Activated naive CD4-positive, alpha-beta T cell treated with anti-CD3 and anti-CD28 coated beads, Interleukin-2, amount 50 U/mL, for 16 hours (primary cell): ENCODE measurements around the gene HNF1A.
"Not testable (repeated sequence)": the region's sequence is repeated elsewhere in the genome, so short reads cannot be mapped to it uniquely, and the experiment has no call there.

Source experiments
- DNase-seq: peaks from one replicate; pipeline ENCODE4 v3.0.0-alpha.2; 2020

HNF1A gene

GRCh38 chr12:121015825-121016766 lies 37.8 kb downstream of the HNF1A start, which contains the start of gene C12orf43:
Gene C12orf43 (minus strand): TSS chr12:121016487. CDS start chr12:121016474, 13 bp downstream.
- peak; percentile 91 for DNase-seq

DNA sequence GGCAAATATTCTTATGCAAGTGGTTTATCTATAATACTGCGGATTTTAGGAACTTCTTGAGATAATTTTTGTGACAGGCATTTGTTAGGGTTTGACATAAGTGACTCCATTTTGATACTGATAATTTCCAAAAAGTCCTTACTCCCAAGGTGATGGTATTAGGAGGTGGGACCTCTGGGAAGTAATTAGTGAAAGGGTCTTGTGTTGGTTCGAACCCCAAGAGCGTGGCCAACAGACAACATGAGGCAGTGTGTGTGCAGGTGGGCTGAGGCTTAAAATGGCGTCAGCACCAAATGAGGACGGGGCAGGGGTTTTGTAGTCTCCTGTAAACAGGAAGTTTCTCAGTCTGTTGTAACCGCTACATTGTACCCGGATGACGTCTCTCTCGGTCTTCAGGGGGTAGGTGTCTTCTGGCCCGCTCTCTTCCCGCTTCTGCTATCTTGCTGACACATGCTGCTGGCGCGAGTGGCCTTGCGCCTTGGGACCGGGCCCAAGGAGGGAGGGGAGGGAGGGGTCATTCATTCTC lies 39.7 kb downstream of the HNF1A start:
- DNase-seq, result no peak

GRCh38 chr12:121018860-121019617 lies 40.7 kb downstream of the HNF1A start:
- DNase-seq, result no peak

- DNase-seq, result no peak
Measured at GRCh38 chr12:121021754-121022153, 43.4 kb downstream of the HNF1A start.

DNA sequence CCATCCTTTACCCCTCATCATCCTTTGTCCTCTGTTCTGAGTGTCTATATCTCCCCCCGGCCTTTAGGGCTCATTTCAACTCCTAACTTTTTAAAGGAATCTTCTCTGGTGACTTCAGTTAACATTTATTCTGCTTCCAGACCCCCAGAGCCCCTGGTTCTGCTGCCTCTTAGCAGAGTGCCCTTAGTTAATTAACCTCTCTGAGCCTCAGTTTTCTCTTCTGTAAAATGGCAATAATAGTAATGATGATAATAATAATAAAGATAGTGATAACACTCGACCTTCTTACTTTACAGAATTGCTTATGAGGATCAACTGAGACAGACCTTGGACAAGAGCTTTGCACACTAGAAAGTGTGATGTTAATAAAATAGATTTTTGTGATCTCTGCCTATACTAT lies 44.4 kb downstream of the HNF1A start:
- no peak for DNase-seq

DNA sequence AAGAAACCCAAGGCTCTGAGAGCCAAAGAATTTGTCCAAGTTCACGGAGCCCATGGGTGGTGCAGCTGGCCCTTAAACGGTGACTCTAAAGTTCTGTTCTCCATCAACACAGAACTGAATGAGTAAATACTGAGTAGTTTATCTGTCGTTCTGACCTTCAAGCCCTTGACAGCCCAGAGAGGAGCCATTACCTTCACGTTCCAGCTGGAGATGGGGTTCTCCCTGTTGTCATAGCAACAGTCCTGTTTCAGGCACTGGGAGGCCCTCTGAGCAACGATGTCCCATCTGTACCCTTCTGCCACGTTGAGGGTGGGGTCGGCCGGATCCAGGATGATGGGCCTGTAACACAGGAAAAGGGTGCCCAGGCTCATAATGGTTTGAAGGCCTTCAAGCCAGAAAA lies 45.5 kb downstream of the HNF1A start:
- DNase-seq, result no peak

GRCh38 chr12:121025442-121026226 lies 47.3 kb downstream of the HNF1A start:
- no peak for DNase-seq

DNA sequence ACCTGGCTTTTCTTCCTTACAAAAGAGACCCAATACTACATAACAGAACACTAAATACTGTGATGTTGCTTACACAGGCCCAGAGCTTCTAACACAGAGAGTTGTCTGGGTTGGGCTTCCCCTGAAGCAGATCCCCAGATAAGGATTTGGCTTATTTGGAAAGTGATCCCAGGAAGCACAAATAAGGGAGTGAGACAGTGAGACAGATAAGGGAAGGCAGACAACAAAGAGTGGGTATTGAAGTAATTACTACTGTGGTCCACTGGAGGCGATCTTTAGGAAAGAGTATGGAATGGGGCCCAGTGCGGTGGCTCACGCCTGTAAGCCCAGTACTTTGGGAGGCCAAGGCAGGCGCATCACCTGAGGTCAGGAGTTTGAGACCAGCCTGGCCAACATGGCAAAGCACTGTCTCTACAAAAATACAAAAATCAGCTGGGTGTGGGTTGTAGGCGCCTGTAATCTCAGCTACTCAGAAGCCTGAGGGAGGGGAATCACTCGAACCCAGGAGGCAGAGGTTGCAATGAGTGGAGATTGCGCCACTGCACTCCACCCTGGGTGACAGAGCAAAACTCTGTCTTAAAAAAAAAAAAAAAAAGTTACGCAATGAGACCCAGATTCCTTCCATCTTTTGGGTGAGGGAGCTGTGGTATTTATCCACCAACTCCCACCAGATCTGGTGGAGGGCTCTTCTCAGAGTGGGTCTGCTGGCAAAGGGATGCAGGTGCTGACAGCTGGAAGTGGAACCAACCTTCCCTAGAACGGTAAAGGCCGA lies 48.1 kb downstream of the HNF1A start:
- no peak for DNase-seq

- DNase-seq, result no peak
Measured at GRCh38 chr12:121030576-121031212, 52.4 kb downstream of the HNF1A start.

GRCh38 chr12:121033625-121034349 lies 55.4 kb downstream of the HNF1A start:
- DNase-seq, result peak; percentile 64

DNA sequence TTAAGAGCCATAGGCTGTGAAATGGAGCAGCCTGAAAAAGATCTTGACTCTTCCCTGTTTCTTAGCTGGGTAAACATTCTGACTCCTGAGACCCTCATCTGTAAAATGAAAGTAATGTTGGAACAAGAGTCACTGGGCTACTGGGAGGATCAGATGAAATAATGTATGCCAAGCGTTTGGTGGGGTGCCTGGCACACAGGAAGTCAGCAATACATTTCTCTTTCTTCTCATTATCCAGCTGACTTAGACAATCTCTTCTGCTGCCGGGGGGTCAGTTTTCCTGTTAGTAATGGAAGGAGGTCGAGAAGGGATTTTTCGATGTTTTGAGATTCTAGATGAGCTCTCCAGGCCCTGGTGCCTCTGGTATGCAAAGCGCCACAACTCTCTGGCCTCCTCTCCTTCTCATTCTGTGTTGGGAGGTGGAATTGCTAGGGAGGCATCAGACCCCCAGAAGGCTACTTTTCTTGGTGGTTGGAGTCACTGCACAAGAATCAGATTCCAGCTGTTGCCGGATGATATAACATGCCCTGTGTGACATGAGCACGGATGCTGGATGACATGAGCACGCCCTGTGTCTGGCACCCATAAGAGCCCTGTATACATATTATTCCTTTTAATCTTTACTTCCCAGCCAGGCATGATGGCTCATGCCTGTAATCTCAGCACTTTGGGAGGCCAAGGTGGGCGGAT lies 56.4 kb downstream of the HNF1A start:
- no peak for DNase-seq

GRCh38 chr12:121036810-121037326 lies 58.5 kb downstream of the HNF1A start:
- peak; percentile 52 for DNase-seq

DNA sequence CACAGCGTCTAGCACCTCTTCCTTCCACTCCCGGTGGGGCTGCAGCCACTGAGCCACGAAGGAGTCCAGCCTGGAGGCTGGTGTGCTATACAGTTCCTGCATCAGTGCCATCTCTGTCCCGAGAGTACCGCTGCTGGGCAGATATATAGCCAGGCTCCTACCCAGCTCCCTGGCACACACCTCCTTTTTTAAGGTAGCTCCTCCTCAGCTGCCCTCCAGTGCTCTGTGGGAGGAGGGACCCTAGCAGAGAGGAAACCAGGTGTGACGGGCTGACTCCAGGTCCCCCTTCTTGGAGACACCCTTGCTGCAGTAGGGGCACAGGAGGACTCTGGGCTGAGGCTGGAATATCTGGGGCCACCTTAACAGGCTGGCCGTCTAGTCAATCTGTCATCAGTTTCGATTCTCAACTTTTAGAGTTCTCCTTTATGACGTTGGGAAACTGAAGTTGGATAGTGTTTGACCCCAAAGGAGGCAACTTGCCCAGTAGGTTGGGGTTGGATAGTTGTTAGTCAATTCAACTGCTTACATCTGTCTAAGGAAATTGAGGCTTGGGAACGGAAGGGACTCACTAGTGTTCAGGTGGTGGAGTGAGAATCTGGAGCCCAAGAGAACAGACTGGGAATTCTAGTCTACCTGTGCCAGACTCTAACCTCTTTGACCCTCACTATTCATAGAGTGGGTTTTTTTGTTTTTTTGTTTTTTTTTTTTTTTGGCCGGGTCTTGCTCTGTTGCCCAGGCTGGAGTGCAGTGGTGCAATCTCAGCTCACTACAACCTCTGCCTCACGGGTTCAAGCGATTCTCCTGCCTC lies 60.7 kb downstream of the HNF1A start, which contains the start of gene OASL:
Gene OASL, minus strand, starts transcription at position 386 of the 808 bp plus-strand sequence. Its CDS starts 275 bp downstream, at position 111.
- peak; percentile 19 for DNase-seq

DNA sequence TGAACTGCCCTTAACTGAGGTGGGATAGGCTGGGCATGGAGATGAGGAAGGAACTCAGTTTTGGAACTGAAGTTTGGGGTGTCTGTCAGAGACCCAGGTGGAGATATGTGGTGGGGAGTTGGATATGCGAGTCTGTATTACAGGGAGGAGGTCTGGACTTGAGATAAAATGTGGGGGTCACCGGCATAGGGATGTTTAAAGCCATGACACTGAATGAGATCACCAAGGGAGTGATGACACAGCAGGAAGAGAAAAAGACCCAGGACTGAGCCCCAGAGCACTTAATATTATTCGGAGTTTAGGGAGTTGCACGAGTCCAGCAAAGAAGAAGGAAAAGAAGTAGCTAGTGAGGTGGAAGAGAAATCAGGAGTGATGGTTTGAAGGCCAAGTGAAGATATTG lies 64.7 kb downstream of the HNF1A start:
- DNase-seq, result no peak

- not testable (repeated sequence) for DNase-seq
Measured at GRCh38 chr12:121047400-121047799, 69.1 kb downstream of the HNF1A start.

GRCh38 chr12:121048442-121048841 lies 70.1 kb downstream of the HNF1A start:
- no peak for DNase-seq

DNA sequence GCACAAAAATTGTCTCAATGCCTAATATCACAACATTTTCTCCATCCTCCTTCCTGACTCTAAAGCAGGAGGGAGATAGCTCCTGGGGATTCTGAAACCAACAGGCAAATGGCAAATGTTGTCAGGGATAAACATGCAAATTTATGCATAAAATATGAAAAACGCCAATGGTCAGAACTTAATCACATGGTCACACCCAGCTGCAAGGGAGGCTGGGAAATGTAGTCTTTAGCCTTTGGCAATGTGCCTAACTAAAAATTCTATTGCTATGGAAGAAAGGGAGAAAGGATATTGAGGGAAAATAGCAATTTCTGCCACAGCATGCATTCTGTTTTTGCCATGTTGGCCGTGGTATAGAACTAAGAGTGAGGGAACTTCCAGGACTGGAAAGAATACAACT lies 72.4 kb downstream of the HNF1A start:
- no peak for DNase-seq
